Spleen (tissue), 11 donors: ENCODE data around the gene PTPRT. TPM values are rescaled to one million over a fixed set of nuclear protein-coding genes. Genes with fewer than 3 reads are reported as not detected.
A peak's percentile ranks its signal among the peaks of the same experiment; 100 is the strongest.

Experiments
- DNase-seq: peaks from one replicate; pipeline ENCODE4 v3.0.0-alpha.2; 2020
- H3K27ac ChIP-seq, 8 donors: fragments of 200-600 bp; sonication (generic) in 7 of 8; 1 replicate in 4 of 8; 2 replicates in 4 of 8; pipeline versions ENCODE4 v1.5.0 to v1.8.0; 2016 to 2021; ENCODE audit warnings: inconsistent platforms in 4 of 8, mild to moderate bottlenecking in 4 of 8, moderate library complexity in 1 of 8
- H3K27me3 ChIP-seq, 7 donors: fragments of 200-600 bp; sonication (generic) in 6 of 7; replicated peaks in 1 of 7; 1 replicate in 4 of 7; 2 replicates in 3 of 7; pipeline versions ENCODE4 v1.5.0 to v1.8.0; 2016 to 2021; ENCODE audit warnings: inconsistent platforms in 3 of 7, mild to moderate bottlenecking in 1 of 7
- H3K36me3 ChIP-seq, 6 donors: fragments of 200-600 bp; sonication (generic) in 5 of 6; 1 replicate in 4 of 6; 2 replicates in 2 of 6; pipeline versions ENCODE4 v1.5.0 to v1.8.0; 2016 to 2021; ENCODE audit warnings: inconsistent platforms in 2 of 6
- H3K4me1 ChIP-seq, 6 donors: fragments of 200-600 bp; sonication (generic) in 5 of 6; 1 replicate in 3 of 6; 2 replicates in 3 of 6; pipeline versions ENCODE4 v1.5.0 to v1.8.0; 2016 to 2021; ENCODE audit warnings: inconsistent platforms in 3 of 6
- H3K4me3 ChIP-seq, 8 donors: fragments of 200-600 bp; sonication (generic) in 7 of 8; 1 replicate in 4 of 8; 2 replicates in 4 of 8; pipeline versions ENCODE4 v1.5.0 to v1.8.0; 2016 to 2021; ENCODE audit warnings: inconsistent platforms in 4 of 8, mild to moderate bottlenecking in 4 of 8, moderate library complexity in 2 of 8
- H3K9me3 ChIP-seq, 8 donors: fragments of 200-600 bp; sonication (generic) in 7 of 8; 1 replicate in 4 of 8; 2 replicates in 4 of 8; pipeline versions ENCODE4 v1.5.0 to v1.8.0; 2016 to 2021; ENCODE audit warnings: inconsistent platforms in 4 of 8
- POLR2A ChIP-seq, 3 donors: fragments of 450-650 bp; IDR thresholded peaks; one replicate each; pipeline ENCODE4 v1.5.1; 2017; ENCODE audit warnings: antibody characterized with exemption in 3 of 3, mild to moderate bottlenecking in 1 of 3
- POLR2AphosphoS5 ChIP-seq, 3 donors: sonication (generic); formaldehyde crosslinking; IDR thresholded peaks; one replicate each; pipeline ENCODE4 v1.5.1; 2017; ENCODE audit warnings: antibody characterized with exemption in 3 of 3
- WGBS, 5 donors: extraction: QIAGEN DNeasy Blood & Tissue Kit in 3 of 5; methylation state at CpG; one replicate each; pipeline versions ENCODE4 v1.1.5 to v1.1.7; 2013 to 2018; 5-methylcytosine and 5-hydroxymethylcytosine counted together
- intact Hi-C: fragments of 100-400 bp; cut with DNase I; formaldehyde crosslinking; loops from one replicate; pipeline ENCODE4 v1.15.0; 2023; ENCODE audit warnings: low total_unique reads
- polyA plus RNA-seq, 3 donors: library from polyadenylated mRNA; stranded (reverse); fragments of 200-250 nt; gene quantifications; one replicate each; pipeline ENCODE4 v1.2.1, GENCODE V29; 2013
- total RNA-seq, 7 donors: library from RNA; depleted of rRNA in 3 of 7; stranded (reverse); fragments of >200 nt in 3 of 7; fragmentation: NEBNext Ultra II Directional in 4 of 7; extraction: Animal tissue kit (Norgen Biotek cat#: 25700) in 4 of 7; gene quantifications; one replicate each; pipeline versions ENCODE4 v1.1.0 to v1.2.1, GENCODE V29; 2016 to 2021
- TF ChIP-seq, protein P1 (sequence below), 11 experiments: fragments of 200-600 bp in 7 of 11; fragments of 450-650 bp in 4 of 11; sonication (generic) in 4 of 11; IDR thresholded peaks in 8 of 11; conservative IDR thresholded peaks in 3 of 11; 1 replicate in 7 of 11; 2 replicates in 4 of 11; pipeline versions ENCODE4 v1.4.0 to v1.8.0; 2016 to 2021; ENCODE audit warnings: antibody characterized with exemption in 11 of 11, inconsistent platforms in 4 of 11, mild to moderate bottlenecking in 1 of 11
- donor health status: healthy with polysubstance abuse.
- donor health status: DM: no; HTN: no; CAD: no; lungs with moderate emphysema.
- donor health status: DM: no; HTN: no; CAD: no.
- donor health status: Bipolar disorder and iron deficiency.
- donor health status: healthy.
- donor health status: DM: no; HTN: no; CAD: no.
- donor health status: DM: yes; HTN: yes; CAD: no.

PTPRT gene
- total and polyA plus RNA-seq, 10 donors, result 0.02 to 4.7 (median 1.2) TPM

DNA sequence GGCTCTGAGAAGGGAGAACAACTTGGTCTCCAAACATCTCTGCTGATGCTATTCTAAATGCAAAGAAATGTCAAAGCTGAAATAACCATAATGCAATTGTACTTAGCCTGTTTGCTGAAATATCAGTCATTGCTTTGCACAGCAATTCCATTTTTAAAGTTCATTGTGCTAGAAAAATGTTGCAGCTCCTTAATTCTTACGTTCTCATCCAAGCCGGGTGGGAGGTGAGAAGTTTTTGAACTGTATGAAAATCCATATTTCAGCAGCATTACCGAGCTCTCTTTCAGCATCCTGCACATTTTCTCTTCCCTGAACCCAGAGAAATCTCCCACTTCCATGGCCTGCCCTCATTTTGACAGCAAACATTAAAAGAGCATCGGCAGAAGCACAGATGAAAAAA is 630.0 kb downstream of the PTPRT start:
- TF ChIP-seq, protein P1, sequence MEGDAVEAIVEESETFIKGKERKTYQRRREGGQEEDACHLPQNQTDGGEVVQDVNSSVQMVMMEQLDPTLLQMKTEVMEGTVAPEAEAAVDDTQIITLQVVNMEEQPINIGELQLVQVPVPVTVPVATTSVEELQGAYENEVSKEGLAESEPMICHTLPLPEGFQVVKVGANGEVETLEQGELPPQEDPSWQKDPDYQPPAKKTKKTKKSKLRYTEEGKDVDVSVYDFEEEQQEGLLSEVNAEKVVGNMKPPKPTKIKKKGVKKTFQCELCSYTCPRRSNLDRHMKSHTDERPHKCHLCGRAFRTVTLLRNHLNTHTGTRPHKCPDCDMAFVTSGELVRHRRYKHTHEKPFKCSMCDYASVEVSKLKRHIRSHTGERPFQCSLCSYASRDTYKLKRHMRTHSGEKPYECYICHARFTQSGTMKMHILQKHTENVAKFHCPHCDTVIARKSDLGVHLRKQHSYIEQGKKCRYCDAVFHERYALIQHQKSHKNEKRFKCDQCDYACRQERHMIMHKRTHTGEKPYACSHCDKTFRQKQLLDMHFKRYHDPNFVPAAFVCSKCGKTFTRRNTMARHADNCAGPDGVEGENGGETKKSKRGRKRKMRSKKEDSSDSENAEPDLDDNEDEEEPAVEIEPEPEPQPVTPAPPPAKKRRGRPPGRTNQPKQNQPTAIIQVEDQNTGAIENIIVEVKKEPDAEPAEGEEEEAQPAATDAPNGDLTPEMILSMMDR (IDR thresholded peaks at IDR 0.05 in 8 of 11, conservative IDR thresholded peaks at IDR 0.05 in 3 of 11), result no peak
- TF ChIP-seq POLR2AphosphoS5 (IDR thresholded peaks at IDR 0.05) (no peak), POLR2A (IDR thresholded peaks at IDR 0.05) (no peak)
- Histone ChIP-seq H3K27me3 (no peaks in the 10 kb centered on the region), H3K27ac (no peak overlapping the region), H3K36me3 (no peaks in the 10 kb centered on the region), H3K4me3 (no peak overlapping the region), H3K4me1 (no peaks in the 10 kb centered on the region), H3K9me3 (no peaks in the 10 kb centered on the region)
- DNase-seq, result no peak
- WGBS, 5 donors, result 83 to 90% (median 85%) methylated on average over 4 of the region's 4 CpGs
- intact Hi-C loops, result no loop called here

DNA sequence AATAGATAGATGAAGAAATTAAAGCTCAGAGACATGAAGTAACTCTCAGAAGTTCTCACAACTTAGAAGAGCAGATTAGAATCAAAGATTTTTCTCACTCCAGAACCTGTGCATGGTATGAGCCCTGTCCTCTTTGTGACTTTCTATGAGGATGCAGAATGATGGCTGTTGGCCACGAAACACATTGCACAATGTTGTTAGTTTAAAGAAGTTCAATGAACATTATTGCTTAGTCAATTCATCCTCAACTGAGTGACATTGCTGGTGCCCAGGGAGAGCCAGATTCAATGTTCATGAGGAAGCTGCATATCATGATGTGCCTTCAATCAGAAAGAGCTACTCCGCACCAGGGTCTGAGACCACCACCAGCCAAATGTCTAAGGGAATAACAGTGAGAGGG is 633.1 kb downstream of the PTPRT start:
- H3K9me3 ChIP-seq, result no peaks in the 10 kb centered on the region
- no peak overlapping the region for H3K27ac ChIP-seq
- H3K27me3 ChIP-seq, result no peaks in the 10 kb centered on the region
- WGBS, 5 donors, result 66 to 89% (median 74%) methylated on average over 2 of the region's 2 CpGs
- DNase-seq, result no peak
- intact Hi-C loops, result no loop called here
- peaks cover 0 to 6% (median 4%) of the 10 kb centered on the region in 6 donors for H3K4me1 ChIP-seq
- H3K4me3 ChIP-seq, result no peak overlapping the region
- H3K36me3 ChIP-seq, result no peaks in the 10 kb centered on the region
- TF ChIP-seq POLR2A (IDR thresholded peaks at IDR 0.05) (no peak), POLR2AphosphoS5 (IDR thresholded peaks at IDR 0.05) (no peak)
- TF ChIP-seq, protein P1 (IDR thresholded peaks at IDR 0.05 in 8 of 11, conservative IDR thresholded peaks at IDR 0.05 in 3 of 11), result no peak

DNA sequence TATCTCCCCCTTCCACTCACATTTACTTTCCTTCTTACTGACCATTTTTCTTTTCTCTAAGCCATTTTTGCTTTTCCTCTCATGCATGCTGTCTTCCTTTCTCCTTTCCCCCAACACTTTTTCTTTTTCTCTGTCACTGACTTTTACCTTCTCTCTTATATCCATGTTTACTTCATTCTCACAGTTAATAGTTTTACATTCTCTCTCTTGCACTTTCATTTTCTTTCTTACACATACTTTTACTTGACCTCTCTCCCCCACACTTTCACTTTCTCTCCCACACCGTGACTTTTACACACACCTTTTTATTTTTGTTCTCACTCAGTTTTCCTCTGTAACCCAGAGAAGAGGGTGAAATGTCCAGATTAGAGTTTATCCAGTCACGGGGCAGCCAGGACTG is 636.3 kb downstream of the PTPRT start:
- intact Hi-C loops, result no loop called here
- no peaks in the 10 kb centered on the region for H3K36me3 ChIP-seq
- TF ChIP-seq POLR2AphosphoS5 (IDR thresholded peaks at IDR 0.05), result no peak
- TF ChIP-seq, protein P1 (IDR thresholded peaks at IDR 0.05 in 8 of 11, conservative IDR thresholded peaks at IDR 0.05 in 3 of 11), result no peak
- no peak for TF ChIP-seq POLR2A (IDR thresholded peaks at IDR 0.05)
- peaks cover 0 to 6% (median 4%) of the 10 kb centered on the region in 6 donors for H3K4me1 ChIP-seq
- H3K4me3 ChIP-seq, result peak overlapping the region in 2 of 8 donors; percentile 23 to 24
- 25 to 49% (median 36%) methylated on average over 2 of the region's 2 CpGs for WGBS, 5 donors
- H3K27ac ChIP-seq, result peak overlapping the region in 2 of 8 donors; percentile 44 to 45
- DNase-seq, result no peak
- H3K9me3 ChIP-seq, result no peaks in the 10 kb centered on the region
- H3K27me3 ChIP-seq, result no peaks in the 10 kb centered on the region

DNA sequence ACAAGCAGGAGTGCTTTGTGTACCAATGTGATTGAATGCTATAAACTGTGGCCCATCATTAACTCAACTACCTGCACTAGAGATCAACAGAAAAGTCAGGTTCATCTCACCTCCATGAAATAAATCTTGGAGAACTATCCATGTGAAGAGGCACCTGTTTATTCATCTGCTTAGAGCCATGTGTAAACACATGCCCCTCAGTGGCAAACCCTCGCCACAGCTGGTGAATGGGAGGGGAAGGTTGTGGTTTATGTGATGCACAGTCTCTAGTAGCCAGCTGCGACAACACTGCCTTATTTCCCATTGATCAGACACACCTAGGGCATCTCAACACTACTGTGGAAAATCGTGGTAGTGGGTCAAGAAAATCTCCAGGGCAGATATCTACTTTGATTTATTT is 640.2 kb downstream of the PTPRT start:
- intact Hi-C loops, result no loop called here

DNA sequence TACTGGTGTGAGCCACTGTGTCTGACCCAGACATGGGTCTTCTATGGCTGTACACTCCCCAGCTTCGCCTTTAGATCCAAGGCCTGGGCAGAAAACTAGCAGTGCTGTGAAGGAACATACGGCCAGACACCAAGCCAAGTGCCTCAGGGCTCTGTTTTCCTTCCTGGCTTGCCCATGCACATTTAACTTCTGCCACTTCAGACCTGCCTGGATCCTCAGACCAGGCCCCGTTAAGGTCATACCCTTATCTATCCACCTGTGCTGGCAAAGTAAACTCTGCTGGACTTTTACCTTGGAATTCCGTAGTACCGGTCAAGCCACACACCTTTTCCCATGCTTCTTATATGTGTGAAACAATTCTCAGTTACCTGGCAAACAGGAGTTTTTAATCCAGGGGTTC is 644.8 kb downstream of the PTPRT start:
- 78 to 88% (median 84%) methylated on average over 5 of the region's 5 CpGs for WGBS, 5 donors
- intact Hi-C loops, result no loop called here
- Histone ChIP-seq H3K4me3 (no peak overlapping the region), H3K9me3 (no peaks in the 10 kb centered on the region), H3K27ac (no peak overlapping the region), H3K36me3 (no peaks in the 10 kb centered on the region), H3K4me1 (no peaks in the 10 kb centered on the region), H3K27me3 (no peaks in the 10 kb centered on the region)
- no peak for TF ChIP-seq POLR2AphosphoS5 (IDR thresholded peaks at IDR 0.05)
- TF ChIP-seq, protein P1 (IDR thresholded peaks at IDR 0.05 in 8 of 11, conservative IDR thresholded peaks at IDR 0.05 in 3 of 11), result no peak
- TF ChIP-seq POLR2A (IDR thresholded peaks at IDR 0.05), result no peak
- no peak for DNase-seq

More for the DNA sequence above, 640.2 kb downstream of the PTPRT start:
- Histone ChIP-seq H3K36me3 (no peaks in the 10 kb centered on the region), H3K4me3 (no peak overlapping the region), H3K27ac (no peak overlapping the region), H3K27me3 (no peaks in the 10 kb centered on the region), H3K4me1 (peaks cover 0 to 6% (median 4%) of the 10 kb centered on the region in 6 donors), H3K9me3 (no peaks in the 10 kb centered on the region)
- WGBS, 5 donors, result 49 to 58% (median 54%) methylated on average over 3 of the region's 3 CpGs
- no peak for DNase-seq
- TF ChIP-seq POLR2AphosphoS5 (IDR thresholded peaks at IDR 0.05), result no peak
